Upper lobe of right lung (tissue), 1 donor: Measurements from ENCODE around the gene AP1M1. TPM values are rescaled to one million over a fixed set of nuclear protein-coding genes. Genes with fewer than 3 reads are reported as not detected.

Source experiments
- ATAC-seq: fragments of 200-7000 bp; cut with Tn5 transposase; one replicate; pipeline ENCODE4 v1.9.1; 2020; ENCODE audit warnings: mild to moderate bottlenecking, moderate library complexity
- DNase-seq: peaks from one replicate; pipeline ENCODE4 v3.0.0-alpha.2; 2020
- H3K27ac ChIP-seq: fragments of 200-600 bp; one replicate; pipeline ENCODE4 v1.8.0; 2022
- H3K27me3 ChIP-seq: fragments of 200-600 bp; one replicate; pipeline ENCODE4 v1.8.0; 2022; ENCODE audit warnings: mild to moderate bottlenecking
- H3K36me3 ChIP-seq: fragments of 200-600 bp; one replicate; pipeline ENCODE4 v1.8.0; 2022
- H3K4me1 ChIP-seq: fragments of 200-600 bp; one replicate; pipeline ENCODE4 v1.8.0; 2022
- H3K4me3 ChIP-seq: fragments of 200-600 bp; one replicate; pipeline ENCODE4 v1.8.0; 2022; ENCODE audit warnings: mild to moderate bottlenecking
- H3K9me3 ChIP-seq: fragments of 200-600 bp; one replicate; pipeline ENCODE4 v1.8.0; 2022
- CTCF ChIP-seq: fragments of 200-600 bp; IDR thresholded peaks from one replicate; pipeline ENCODE4 v1.8.0; 2022; ENCODE audit warnings: antibody characterized with exemption
- intact Hi-C: fragments of 100-400 bp; cut with DNase I; formaldehyde crosslinking; loops from one replicate; pipeline ENCODE4 v1.11.0; 2022
- total RNA-seq: library from RNA; stranded (reverse); fragmentation: NEBNext Ultra II Directional; extraction: Animal tissue kit (Norgen Biotek cat#: 25700); gene quantifications from one replicate; pipeline ENCODE4 v1.2.1, GENCODE V29; 2021
- donor health status: DM: no; HTN: yes; CAD: no; lungs with severe emphysema.

The AP1M1 gene
- total RNA-seq, 1 donor from 2014 or later, result 72.1 TPM

GRCh38 chr19:16188521-16188920 lies 9.2 kb upstream of the AP1M1 start:
- no peak overlapping the region for H3K4me3 ChIP-seq
- DNase-seq (no peak), ATAC-seq (no peak)
- intact Hi-C loops, result loop anchor here (10.0 kb wide), 1 partner anchor 564 kb away; no protein-coding TSS in a partner anchor
- H3K36me3 ChIP-seq, result peaks cover 51% of the 10 kb centered on the region
- H3K4me1 ChIP-seq, result peaks cover 16% of the 10 kb centered on the region
- no peak overlapping the region for H3K27ac ChIP-seq
- TF ChIP-seq CTCF, result no peak
- H3K27me3 ChIP-seq, result no peaks in the 10 kb centered on the region
- H3K9me3 ChIP-seq, result no peaks in the 10 kb centered on the region

- no peak for TF ChIP-seq CTCF
- no peaks in the 10 kb centered on the region for H3K27me3 ChIP-seq
- H3K27ac ChIP-seq, result no peak overlapping the region
- H3K9me3 ChIP-seq, result no peaks in the 10 kb centered on the region
- peaks cover 13% of the 10 kb centered on the region for H3K4me1 ChIP-seq
- DNase-seq, result no peak
- intact Hi-C loops, result no loop called here
- peaks cover 51% of the 10 kb centered on the region for H3K36me3 ChIP-seq
- no peak overlapping the region for H3K4me3 ChIP-seq
- no peak for ATAC-seq
These were observed 7.5 kb upstream of the AP1M1 start for GRCh38 chr19:16190198-16190597.

GRCh38 chr19:16190736-16191135 lies 7.0 kb upstream of the AP1M1 start:
- Histone ChIP-seq H3K4me1 (peaks cover 13% of the 10 kb centered on the region), H3K36me3 (peaks cover 51% of the 10 kb centered on the region), H3K4me3 (no peak overlapping the region), H3K27me3 (no peaks in the 10 kb centered on the region), H3K9me3 (no peaks in the 10 kb centered on the region), H3K27ac (no peak overlapping the region)
- ATAC-seq (no peak), DNase-seq (no peak)
- intact Hi-C loops, result no loop called here
- TF ChIP-seq CTCF, result no peak

GRCh38 chr19:16191216-16191908 lies 6.3 kb upstream of the AP1M1 start:
- intact Hi-C loops, result no loop called here
- Histone ChIP-seq H3K36me3 (peaks cover 51% of the 10 kb centered on the region), H3K9me3 (no peaks in the 10 kb centered on the region), H3K27me3 (no peaks in the 10 kb centered on the region), H3K4me3 (no peak overlapping the region), H3K27ac (no peak overlapping the region), H3K4me1 (peaks cover 8% of the 10 kb centered on the region)
- DNase-seq, result no peak
- ATAC-seq, result peak; percentile 24
- no peak for TF ChIP-seq CTCF

- Histone ChIP-seq H3K4me1 (peaks cover 5% of the 10 kb centered on the region), H3K27ac (no peak overlapping the region), H3K9me3 (no peaks in the 10 kb centered on the region), H3K27me3 (no peaks in the 10 kb centered on the region), H3K36me3 (peaks cover 46% of the 10 kb centered on the region), H3K4me3 (no peak overlapping the region)
- no peak for TF ChIP-seq CTCF
- intact Hi-C loops, result no loop called here
- ATAC-seq, result no peak
- DNase-seq, result no peak
These were observed 4.2 kb upstream of the AP1M1 start for GRCh38 chr19:16193466-16193865.
